ENCODE measurements around the gene PCSK1N. TPM values are rescaled to one million over a fixed set of nuclear protein-coding genes. Genes with fewer than 3 reads are reported as not detected.

The PCSK1N gene
- total and polyA plus RNA-seq, 9 of the 15 experiments (the other 6 are each of a cell fraction or from before 2014, with no cell fraction given): 0.07 to 0.55 (median 0.54) TPM; not detected in 6

DNA sequence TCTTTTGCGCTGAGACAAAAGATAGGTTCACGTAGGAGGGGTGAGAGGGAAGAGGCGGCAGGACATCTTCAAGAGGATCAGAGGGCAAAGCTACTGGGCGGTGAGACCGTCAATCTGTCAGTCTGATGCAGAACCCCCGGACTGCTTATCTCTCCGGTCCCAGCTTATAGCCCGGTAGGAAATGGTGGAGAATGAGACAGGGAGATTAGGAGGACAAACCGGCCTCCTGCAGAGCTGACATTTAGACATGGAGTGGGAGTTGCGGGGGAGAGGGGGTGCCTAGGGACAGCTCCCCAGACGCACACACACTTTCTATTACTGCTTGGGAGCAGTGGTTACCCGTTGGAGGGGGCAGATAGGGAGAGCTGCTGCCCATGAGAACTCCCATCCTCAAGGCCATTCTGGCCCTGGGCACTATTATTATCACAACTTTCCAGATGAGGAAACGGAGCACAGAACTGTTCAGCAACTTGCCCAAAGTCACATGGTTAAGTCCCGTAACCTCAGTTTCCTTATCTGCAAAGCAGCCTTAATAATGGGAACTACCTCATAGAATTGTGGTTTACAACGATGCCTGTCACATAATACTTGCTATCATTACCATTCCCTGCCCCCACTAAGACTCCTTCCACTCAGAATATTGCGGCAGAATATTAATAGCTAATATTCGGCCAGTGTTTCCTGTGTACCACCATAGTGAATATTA lies 34.7 kb downstream of the PCSK1N start (continued):
- TF ChIP-seq, protein P1, sequence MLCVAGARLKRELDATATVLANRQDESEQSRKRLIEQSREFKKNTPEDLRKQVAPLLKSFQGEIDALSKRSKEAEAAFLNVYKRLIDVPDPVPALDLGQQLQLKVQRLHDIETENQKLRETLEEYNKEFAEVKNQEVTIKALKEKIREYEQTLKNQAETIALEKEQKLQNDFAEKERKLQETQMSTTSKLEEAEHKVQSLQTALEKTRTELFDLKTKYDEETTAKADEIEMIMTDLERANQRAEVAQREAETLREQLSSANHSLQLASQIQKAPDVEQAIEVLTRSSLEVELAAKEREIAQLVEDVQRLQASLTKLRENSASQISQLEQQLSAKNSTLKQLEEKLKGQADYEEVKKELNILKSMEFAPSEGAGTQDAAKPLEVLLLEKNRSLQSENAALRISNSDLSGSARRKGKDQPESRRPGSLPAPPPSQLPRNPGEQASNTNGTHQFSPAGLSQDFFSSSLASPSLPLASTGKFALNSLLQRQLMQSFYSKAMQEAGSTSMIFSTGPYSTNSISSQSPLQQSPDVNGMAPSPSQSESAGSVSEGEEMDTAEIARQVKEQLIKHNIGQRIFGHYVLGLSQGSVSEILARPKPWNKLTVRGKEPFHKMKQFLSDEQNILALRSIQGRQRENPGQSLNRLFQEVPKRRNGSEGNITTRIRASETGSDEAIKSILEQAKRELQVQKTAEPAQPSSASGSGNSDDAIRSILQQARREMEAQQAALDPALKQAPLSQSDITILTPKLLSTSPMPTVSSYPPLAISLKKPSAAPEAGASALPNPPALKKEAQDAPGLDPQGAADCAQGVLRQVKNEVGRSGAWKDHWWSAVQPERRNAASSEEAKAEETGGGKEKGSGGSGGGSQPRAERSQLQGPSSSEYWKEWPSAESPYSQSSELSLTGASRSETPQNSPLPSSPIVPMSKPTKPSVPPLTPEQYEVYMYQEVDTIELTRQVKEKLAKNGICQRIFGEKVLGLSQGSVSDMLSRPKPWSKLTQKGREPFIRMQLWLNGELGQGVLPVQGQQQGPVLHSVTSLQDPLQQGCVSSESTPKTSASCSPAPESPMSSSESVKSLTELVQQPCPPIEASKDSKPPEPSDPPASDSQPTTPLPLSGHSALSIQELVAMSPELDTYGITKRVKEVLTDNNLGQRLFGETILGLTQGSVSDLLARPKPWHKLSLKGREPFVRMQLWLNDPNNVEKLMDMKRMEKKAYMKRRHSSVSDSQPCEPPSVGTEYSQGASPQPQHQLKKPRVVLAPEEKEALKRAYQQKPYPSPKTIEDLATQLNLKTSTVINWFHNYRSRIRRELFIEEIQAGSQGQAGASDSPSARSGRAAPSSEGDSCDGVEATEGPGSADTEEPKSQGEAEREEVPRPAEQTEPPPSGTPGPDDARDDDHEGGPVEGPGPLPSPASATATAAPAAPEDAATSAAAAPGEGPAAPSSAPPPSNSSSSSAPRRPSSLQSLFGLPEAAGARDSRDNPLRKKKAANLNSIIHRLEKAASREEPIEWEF (CRISPR knock-in tag; IDR thresholded peaks at IDR 0.05): peak; percentile 84; the same call in 1 of the 2 replicates
- TF ChIP-seq MXD1 (CRISPR knock-in tag; IDR thresholded peaks at IDR 0.05; ENCODE audit: borderline replicate concordance, poor library complexity, severe bottlenecking) (no peak), CBFA2T3 (IDR thresholded peaks at IDR 0.05) (peak; percentile 100), CC2D1A (IDR thresholded peaks at IDR 0.05) (peak; percentile 97), SUPT5H (IDR thresholded peaks at IDR 0.05) (peak; percentile 65), CREB1 (IDR thresholded peaks at IDR 0.05) (peak; percentile 63; the same call in 1 of the 2 replicates), CREB1 (CRISPR knock-in tag; IDR thresholded peaks at IDR 0.05) (no peak), IRF1 (CRISPR knock-in tag; IDR thresholded peaks at IDR 0.05; ENCODE audit: borderline replicate concordance) (no peak), TAF1 (IDR thresholded peaks at IDR 0.05; ENCODE audit: control insufficient read depth, extremely low read depth, insufficient read depth, low read length, severe bottlenecking) (peak; percentile 67), SRSF9 (IDR thresholded peaks at IDR 0.05; ENCODE audit: borderline replicate concordance, low read depth, low read length) (no peak), ZNF668 (CRISPR knock-in tag; IDR thresholded peaks at IDR 0.05) (no peak), ZNF644 (tag; IDR thresholded peaks at IDR 0.05; ENCODE audit: low read depth) (peak; percentile 80; the same call in 1 of the 2 replicates), ZNF384 (IDR thresholded peaks at IDR 0.05; ENCODE audit: low read depth, low read length) (no peak), BRF1 (IDR thresholded peaks at IDR 0.05; ENCODE audit: borderline replicate concordance, extremely low read depth, insufficient read length) (no peak), SAP30 (IDR thresholded peaks at IDR 0.05; ENCODE audit: borderline replicate concordance, insufficient read depth, low read depth, low read length, poor library complexity, severe bottlenecking) (no peak), SAFB (IDR thresholded peaks at IDR 0.05; ENCODE audit: borderline replicate concordance, low read depth, low read length) (no peak)
- TF ChIP-seq, protein P2, sequence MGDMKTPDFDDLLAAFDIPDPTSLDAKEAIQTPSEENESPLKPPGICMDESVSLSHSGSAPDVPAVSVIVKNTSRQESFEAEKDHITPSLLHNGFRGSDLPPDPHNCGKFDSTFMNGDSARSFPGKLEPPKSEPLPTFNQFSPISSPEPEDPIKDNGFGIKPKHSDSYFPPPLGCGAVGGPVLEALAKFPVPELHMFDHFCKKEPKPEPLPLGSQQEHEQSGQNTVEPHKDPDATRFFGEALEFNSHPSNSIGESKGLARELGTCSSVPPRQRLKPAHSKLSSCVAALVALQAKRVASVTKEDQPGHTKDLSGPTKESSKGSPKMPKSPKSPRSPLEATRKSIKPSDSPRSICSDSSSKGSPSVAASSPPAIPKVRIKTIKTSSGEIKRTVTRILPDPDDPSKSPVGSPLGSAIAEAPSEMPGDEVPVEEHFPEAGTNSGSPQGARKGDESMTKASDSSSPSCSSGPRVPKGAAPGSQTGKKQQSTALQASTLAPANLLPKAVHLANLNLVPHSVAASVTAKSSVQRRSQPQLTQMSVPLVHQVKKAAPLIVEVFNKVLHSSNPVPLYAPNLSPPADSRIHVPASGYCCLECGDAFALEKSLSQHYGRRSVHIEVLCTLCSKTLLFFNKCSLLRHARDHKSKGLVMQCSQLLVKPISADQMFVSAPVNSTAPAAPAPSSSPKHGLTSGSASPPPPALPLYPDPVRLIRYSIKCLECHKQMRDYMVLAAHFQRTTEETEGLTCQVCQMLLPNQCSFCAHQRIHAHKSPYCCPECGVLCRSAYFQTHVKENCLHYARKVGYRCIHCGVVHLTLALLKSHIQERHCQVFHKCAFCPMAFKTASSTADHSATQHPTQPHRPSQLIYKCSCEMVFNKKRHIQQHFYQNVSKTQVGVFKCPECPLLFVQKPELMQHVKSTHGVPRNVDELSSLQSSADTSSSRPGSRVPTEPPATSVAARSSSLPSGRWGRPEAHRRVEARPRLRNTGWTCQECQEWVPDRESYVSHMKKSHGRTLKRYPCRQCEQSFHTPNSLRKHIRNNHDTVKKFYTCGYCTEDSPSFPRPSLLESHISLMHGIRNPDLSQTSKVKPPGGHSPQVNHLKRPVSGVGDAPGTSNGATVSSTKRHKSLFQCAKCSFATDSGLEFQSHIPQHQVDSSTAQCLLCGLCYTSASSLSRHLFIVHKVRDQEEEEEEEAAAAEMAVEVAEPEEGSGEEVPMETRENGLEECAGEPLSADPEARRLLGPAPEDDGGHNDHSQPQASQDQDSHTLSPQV (IDR thresholded peaks at IDR 0.05): no peak

All from K562 (cell line).